22Rv1 (cell line): ENCODE data around the gene CCDC97.

ENCODE experiments used
- H3K27ac ChIP-seq: fragments of 450-650 bp; 2 replicates; pipeline ENCODE4 v1.5.1; 2017
- ZFX ChIP-seq: fragments of 450-650 bp; IDR thresholded peaks from 2 replicates; pipeline ENCODE4 v1.6.1; 2017; ENCODE audit warnings: antibody characterized with exemption, borderline replicate concordance
- TF ChIP-seq, protein P1 (sequence below): fragments of 450-650 bp; IDR thresholded peaks from 2 replicates; pipeline ENCODE4 v1.5.1; 2017; ENCODE audit warnings: mild to moderate bottlenecking

CCDC97 gene

DNA sequence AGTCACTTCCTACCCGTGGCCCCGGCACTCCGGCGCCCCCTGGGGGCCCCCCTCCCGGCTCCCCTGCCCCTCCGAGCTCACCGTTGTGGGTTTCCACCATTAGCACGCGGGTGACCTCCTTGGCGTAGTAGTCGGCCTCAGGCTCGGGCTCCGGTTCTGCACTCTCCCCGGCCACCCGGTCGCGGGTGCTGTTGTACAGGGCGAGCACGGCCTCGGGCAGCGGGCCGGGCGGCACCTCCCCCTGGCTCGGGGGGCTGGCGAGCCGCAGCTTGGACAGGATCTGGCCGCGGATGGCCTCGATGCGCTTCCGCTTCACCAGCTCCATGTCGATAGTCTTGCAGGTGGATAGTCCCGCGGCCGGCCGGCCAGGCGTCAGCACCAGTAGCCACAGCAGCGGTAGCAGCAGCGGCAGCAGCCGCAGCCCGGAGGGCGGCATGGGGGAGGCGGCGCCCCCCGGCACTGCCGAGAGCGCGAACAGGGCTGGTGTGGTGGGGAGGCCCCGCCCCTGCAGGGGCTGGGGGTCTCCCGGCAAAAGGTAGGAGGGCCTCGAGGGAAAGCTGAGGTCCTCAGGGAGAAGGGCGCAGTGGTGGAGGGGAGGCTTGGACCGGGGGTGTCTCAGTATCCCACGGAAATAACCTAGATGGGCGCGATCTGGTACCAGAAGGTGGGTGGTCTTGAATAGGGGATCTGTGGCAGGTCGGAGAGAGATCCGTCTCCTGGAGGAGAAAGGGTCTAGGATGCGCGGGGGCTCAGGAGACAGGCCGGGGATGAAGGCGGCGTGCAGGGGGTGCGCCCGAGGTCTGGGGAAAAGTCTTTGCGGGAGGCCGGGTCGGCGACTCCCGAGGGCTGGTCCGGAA, 42.9 kb downstream of the CCDC97 start:
- 0 out of 2 replicates have a peak overlapping the region, but pooled peaks have one; percentile 12 for H3K27ac ChIP-seq
- TF ChIP-seq ZFX, result no peak
- TF ChIP-seq, protein P1, sequence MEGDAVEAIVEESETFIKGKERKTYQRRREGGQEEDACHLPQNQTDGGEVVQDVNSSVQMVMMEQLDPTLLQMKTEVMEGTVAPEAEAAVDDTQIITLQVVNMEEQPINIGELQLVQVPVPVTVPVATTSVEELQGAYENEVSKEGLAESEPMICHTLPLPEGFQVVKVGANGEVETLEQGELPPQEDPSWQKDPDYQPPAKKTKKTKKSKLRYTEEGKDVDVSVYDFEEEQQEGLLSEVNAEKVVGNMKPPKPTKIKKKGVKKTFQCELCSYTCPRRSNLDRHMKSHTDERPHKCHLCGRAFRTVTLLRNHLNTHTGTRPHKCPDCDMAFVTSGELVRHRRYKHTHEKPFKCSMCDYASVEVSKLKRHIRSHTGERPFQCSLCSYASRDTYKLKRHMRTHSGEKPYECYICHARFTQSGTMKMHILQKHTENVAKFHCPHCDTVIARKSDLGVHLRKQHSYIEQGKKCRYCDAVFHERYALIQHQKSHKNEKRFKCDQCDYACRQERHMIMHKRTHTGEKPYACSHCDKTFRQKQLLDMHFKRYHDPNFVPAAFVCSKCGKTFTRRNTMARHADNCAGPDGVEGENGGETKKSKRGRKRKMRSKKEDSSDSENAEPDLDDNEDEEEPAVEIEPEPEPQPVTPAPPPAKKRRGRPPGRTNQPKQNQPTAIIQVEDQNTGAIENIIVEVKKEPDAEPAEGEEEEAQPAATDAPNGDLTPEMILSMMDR, result peak; percentile 49

DNA sequence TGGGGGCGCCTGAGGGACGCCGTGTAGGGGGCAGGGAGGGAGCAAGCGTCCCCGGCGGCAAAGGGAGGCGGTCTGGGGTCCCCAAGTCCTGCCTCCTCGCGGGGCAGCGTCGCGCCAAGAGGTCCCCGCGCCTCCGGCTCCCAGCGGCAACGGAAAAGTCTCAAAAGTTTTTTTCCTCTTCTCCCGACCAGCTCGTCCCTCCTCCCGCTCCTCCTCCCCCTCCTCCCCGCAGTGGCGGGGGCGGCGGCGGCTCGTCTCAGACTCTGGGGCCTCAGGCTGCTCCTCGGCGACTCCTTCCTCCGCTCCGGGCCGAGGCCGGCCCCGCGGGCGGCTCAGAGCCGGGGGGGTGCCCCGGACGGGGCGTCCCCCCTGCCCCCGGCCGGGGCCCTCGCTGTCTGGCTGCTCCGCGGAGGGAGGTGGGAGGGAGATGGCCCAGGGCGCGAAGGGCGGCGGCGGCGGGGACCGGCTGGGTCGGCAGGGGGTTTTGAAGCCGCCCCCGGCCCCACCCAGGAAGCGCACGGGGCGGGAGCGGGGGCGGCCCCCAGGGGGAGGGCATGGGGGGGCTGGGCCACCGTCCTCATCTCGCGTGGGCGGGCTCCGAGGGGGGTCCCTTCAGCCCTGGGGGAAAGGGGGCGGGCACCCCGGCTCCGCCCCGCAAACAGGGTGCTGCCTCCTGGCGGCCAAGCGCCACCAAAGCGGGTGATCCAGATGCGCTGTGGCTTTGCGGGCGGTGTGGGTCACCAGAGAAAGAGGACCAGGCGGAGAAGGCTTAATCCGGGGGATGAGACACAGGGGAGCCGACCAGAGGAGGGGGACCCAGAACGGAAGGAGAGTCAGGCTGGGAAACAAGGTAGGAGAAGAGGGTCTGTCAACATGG, 43.7 kb downstream of the CCDC97 start, which contains the start of gene TGFB1:
TSS of gene TGFB1 (minus strand) at position 457 of the 877 bp plus-strand sequence. CDS start 878 bp downstream, outside the sequence.
- no peak for TF ChIP-seq ZFX
- TF ChIP-seq, protein P1, result peak; percentile 69
- H3K27ac ChIP-seq, result 0 out of 2 replicates have a peak within 1 kb of the TSS, but pooled peaks have one; percentile 12

DNA sequence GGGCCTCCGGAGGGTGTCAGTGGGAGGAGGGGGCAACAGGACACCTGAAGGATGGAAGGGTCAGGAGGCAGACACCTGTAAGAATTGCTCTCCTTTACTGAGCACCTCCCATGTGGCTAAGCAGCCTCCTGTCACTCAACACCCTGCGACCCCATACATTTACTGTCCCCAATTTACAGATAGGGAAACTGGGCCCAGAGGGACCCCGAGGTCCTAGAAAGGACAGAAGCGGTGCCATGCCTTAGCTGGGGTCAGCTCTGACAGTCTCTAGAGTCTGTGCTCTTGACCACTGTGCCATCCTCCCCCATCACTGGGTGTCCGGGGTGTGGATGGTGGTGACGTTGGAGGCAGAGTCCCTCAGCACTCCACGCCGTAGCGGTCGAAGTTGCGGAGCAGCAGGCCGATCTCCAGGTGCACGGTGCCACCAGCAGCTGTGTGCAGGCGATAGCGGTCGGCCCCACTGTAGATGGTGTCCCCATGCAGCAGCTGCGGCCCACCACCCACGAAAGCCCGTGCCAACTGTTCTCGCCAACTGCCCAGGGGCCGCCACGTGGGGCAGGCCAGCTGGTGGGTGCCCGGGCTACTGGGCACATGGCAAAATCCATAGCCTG, 44.5 kb downstream of the CCDC97 start:
- TF ChIP-seq, protein P1, result no peak
- no peak for TF ChIP-seq ZFX
- no peak overlapping the region for H3K27ac ChIP-seq

DNA sequence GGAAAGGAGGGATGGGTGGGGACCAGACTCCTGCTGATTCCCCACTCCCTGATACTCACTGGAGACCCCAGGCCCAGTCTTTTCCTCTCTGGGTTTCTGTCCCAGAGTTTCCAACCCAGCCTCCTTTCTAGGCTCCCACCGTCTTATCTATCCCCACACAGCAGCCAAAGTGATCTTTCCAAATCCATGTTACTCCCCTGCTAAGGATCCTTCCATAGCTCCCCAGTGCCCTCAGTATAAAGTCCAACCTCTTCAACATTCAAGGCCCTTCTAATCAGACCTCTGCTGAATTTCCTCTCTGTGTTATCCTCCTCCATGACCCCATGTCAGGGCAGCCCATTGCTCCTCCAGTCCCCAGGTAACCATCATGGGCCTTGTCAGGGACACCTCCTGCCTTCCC, 45.1 kb downstream of the CCDC97 start:
- no peak overlapping the region for H3K27ac ChIP-seq
- TF ChIP-seq ZFX, result no peak
- TF ChIP-seq, protein P1, result no peak

DNA sequence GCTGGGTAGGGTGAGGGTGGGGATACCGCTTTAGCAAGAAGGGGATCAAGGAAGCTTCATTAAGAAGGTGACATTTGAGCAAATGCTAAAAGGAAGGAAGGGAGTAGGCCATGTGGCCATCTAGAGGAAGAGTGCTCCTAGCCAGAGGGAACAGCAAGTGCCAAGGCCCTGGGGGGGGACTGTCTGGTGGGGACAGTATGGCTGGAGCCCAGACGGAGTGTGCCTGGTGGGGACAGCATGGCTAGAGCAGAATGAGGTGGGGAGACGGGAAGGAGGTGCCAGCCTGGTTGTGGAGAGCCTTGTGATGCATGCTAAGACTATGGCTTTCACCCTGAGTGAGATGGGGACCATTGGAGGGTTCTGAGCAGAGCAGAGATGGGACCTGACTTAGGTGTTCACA, 45.8 kb downstream of the CCDC97 start:
- TF ChIP-seq, protein P1, result no peak
- no peak for TF ChIP-seq ZFX
- no peak overlapping the region for H3K27ac ChIP-seq

DNA sequence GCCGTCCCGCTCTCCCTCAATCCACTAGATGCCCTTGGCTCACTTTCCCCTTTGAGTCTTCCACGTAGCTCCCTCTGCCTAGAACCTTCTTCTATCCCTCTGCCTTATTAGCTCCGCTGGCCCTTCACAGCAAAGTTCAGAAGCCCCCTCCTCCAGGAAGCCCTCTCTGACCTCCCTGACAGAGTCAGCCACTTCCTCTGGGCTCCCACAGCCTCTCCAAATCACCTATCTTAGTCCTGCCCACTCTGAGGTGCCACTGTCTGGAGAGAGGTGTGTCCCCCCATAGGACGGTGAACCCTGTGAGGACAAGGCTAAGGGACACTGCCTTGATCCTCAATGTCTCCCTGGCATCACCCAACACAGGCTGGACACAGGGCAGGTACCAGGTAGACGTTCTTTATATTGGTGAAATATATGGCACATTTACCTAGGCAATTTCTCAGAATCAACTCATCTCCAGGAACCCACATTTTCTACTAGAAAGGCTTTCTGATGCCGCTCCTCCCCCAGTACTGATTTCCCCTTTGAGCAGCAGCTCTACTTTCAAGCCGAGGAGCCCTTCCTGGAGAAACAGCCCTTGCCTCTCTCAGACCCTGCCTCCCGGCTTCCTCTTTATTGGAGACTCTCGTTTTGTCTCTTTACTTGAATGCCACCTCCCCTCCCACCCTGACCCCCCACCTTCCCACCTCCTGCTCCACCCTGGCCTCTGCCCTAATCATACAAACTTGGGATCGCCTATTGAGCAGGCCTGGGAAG, 47.2 kb downstream of the CCDC97 start:
- TF ChIP-seq, protein P1, result no peak
- no peak for TF ChIP-seq ZFX
- no peak overlapping the region for H3K27ac ChIP-seq
